Liver (tissue), 9 donors: ENCODE data around the gene CCT5. TPM values are rescaled to one million over a fixed set of nuclear protein-coding genes. Genes with fewer than 3 reads are reported as not detected.

Source experiments
- DNase-seq: peaks from one replicate; pipeline ENCODE4 v3.0.0-alpha.2; 2017; ENCODE audit warnings: low spot score
- H3K27ac ChIP-seq, 2 donors: one replicate each; pipeline ENCODE4 v1.7.0; 2013; ENCODE audit warnings: inconsistent platforms in 2 of 2, low read length in 2 of 2, control low read depth in 1 of 2, low read depth in 1 of 2, mild to moderate bottlenecking in 1 of 2
- H3K27me3 ChIP-seq, 4 donors: one replicate each; pipeline versions ENCODE4 v1.6.1 to v1.7.0; 2013; ENCODE audit warnings: low read length in 3 of 4, inconsistent platforms in 1 of 4, mild to moderate bottlenecking in 1 of 4, moderate library complexity in 1 of 4; ENCODE audit not compliant: control insufficient read depth in 4 of 4, insufficient read depth in 4 of 4
- H3K36me3 ChIP-seq, 4 donors: one replicate each; pipeline versions ENCODE4 v1.6.1 to v1.7.0; 2013; ENCODE audit warnings: low read length in 3 of 4, mild to moderate bottlenecking in 3 of 4, low read depth in 1 of 4, moderate library complexity in 1 of 4; ENCODE audit not compliant: control insufficient read depth in 4 of 4, insufficient read depth in 3 of 4
- H3K4me1 ChIP-seq, 4 donors: one replicate each; pipeline versions ENCODE4 v1.6.1 to v1.7.0; 2013; ENCODE audit warnings: low read length in 3 of 4, mild to moderate bottlenecking in 3 of 4, moderate library complexity in 1 of 4; ENCODE audit not compliant: control insufficient read depth in 4 of 4, insufficient read depth in 4 of 4
- H3K4me3 ChIP-seq, 3 donors: one replicate each; pipeline versions ENCODE4 v1.6.1 to v1.7.0; 2013; ENCODE audit warnings: low read length in 3 of 3, control low read depth in 1 of 3, low read depth in 1 of 3, mild to moderate bottlenecking in 1 of 3
- H3K9ac ChIP-seq, 2 donors: one replicate each; pipeline ENCODE4 v1.7.0; 2013; ENCODE audit warnings: low read length in 2 of 2, mild to moderate bottlenecking in 2 of 2, moderate library complexity in 2 of 2, control low read depth in 1 of 2, low read depth in 1 of 2
- H3K9me3 ChIP-seq, 4 donors: one replicate each; pipeline versions ENCODE4 v1.6.1 to v1.7.0; 2013; ENCODE audit warnings: low read length in 3 of 4; ENCODE audit not compliant: control insufficient read depth in 4 of 4
- ATF3 ChIP-seq: IDR thresholded peaks from 2 replicates; pipeline ENCODE4 v1.6.1; 2016; ENCODE audit warnings: antibody characterized with exemption
- EGR1 ChIP-seq, 2 donors: IDR thresholded peaks; 2 replicates each; pipeline ENCODE4 v1.6.1; 2016 to 2018; ENCODE audit warnings: antibody characterized with exemption in 2 of 2, low read depth in 2 of 2
- FOXA1 ChIP-seq: IDR thresholded peaks from 2 replicates; pipeline ENCODE4 v1.6.1; 2016; ENCODE audit warnings: antibody characterized with exemption
- FOXA2 ChIP-seq: IDR thresholded peaks from 2 replicates; pipeline ENCODE4 v1.6.1; 2016; ENCODE audit warnings: antibody characterized with exemption
- GABPA ChIP-seq, 2 donors: IDR thresholded peaks in 1 of 2; conservative IDR thresholded peaks in 1 of 2; 2 replicates each; pipeline ENCODE4 v1.6.1; 2016; ENCODE audit warnings: antibody characterized with exemption in 2 of 2, mild to moderate bottlenecking in 1 of 2, moderate library complexity in 1 of 2
- HNF4A ChIP-seq, 2 donors: conservative IDR thresholded peaks; 2 replicates each; pipeline ENCODE4 v1.6.1; 2016; ENCODE audit warnings: antibody characterized with exemption in 2 of 2, mild to moderate bottlenecking in 2 of 2
- HNF4G ChIP-seq: IDR thresholded peaks from 2 replicates; pipeline ENCODE4 v1.6.1; 2016; ENCODE audit warnings: antibody characterized with exemption
- JUND ChIP-seq, 2 donors: IDR thresholded peaks; 2 replicates each; pipeline ENCODE4 v1.6.1; 2016; ENCODE audit warnings: antibody characterized with exemption in 2 of 2
- NR2F2 ChIP-seq: IDR thresholded peaks from 2 replicates; pipeline ENCODE4 v1.6.1; 2016; ENCODE audit warnings: antibody characterized with exemption
- RAD21 ChIP-seq, 2 donors: IDR thresholded peaks; 2 replicates each; pipeline ENCODE4 v1.6.1; 2016; ENCODE audit warnings: antibody characterized with exemption in 2 of 2, mild to moderate bottlenecking in 2 of 2
- RXRA ChIP-seq, 2 donors: IDR thresholded peaks; 2 replicates each; pipeline ENCODE4 v1.6.1; 2017 to 2018; ENCODE audit warnings: antibody characterized with exemption in 2 of 2, mild to moderate bottlenecking in 1 of 2
- SP1 ChIP-seq: IDR thresholded peaks from 2 replicates; pipeline ENCODE4 v1.6.1; 2018; ENCODE audit warnings: antibody characterized with exemption, mild to moderate bottlenecking
- TAF1 ChIP-seq: conservative IDR thresholded peaks from 2 replicates; pipeline ENCODE4 v1.6.1; 2016; ENCODE audit warnings: antibody characterized with exemption, mild to moderate bottlenecking
- YY1 ChIP-seq: IDR thresholded peaks from 2 replicates; pipeline ENCODE4 v1.6.1; 2016; ENCODE audit warnings: antibody characterized with exemption, mild to moderate bottlenecking
- WGBS: extraction: QIAGEN DNeasy Blood & Tissue Kit; methylation state at CpG from one replicate; pipeline ENCODE4 v1.1.7; 2013; 5-methylcytosine and 5-hydroxymethylcytosine counted together
- polyA plus RNA-seq, 2 donors: library from polyadenylated mRNA; stranded (reverse) in 1 of 2; unstranded in 1 of 2; fragments of 200-250 nt in 1 of 2; fragments of >200 nt in 1 of 2; fragmentation: Nextera tagmentation in 1 of 2; extraction: Ambion mirVana in 1 of 2; gene quantifications; one replicate each; pipeline versions ENCODE4 v1.2.1 to v1.2.3, GENCODE V29; 2013 to 2015
- total RNA-seq, 2 donors: library from RNA; depleted of rRNA; stranded (reverse); fragments of >200 nt; gene quantifications; one replicate each; pipeline ENCODE4 v1.2.3, GENCODE V29; 2014
- TF ChIP-seq, protein P1 (sequence below): IDR thresholded peaks from 2 replicates; pipeline ENCODE4 v1.6.1; 2016; ENCODE audit warnings: antibody characterized with exemption, mild to moderate bottlenecking
- TF ChIP-seq, protein P2 (sequence below): IDR thresholded peaks from 2 replicates; pipeline ENCODE4 v1.6.1; 2016; ENCODE audit warnings: antibody characterized with exemption
- TF ChIP-seq, protein P3 (sequence below): fragments of 150-350 bp; IDR thresholded peaks from 2 replicates; pipeline ENCODE4 v1.5.1; 2017; ENCODE audit warnings: improper control_type of control experiment, low read depth, low read length; ENCODE audit not compliant: missing input control
- donor health status: healthy.
- donor health status: healthy.
- donor health status: healthy.
- donor health status: healthy.
- donor health status: healthy.

The CCT5 gene
- total and polyA plus RNA-seq, 4 donors, result 68.4 to 157 (median 105) TPM

GRCh38 chr5:10277773-10278630 lies 27.9 kb downstream of the CCT5 start:
- Histone ChIP-seq H3K4me1 (peaks cover 4 to 23% (median 15%) of the 10 kb centered on the region in 4 donors), H3K27me3 (no peaks in the 10 kb centered on the region), H3K27ac (no peak overlapping the region), H3K9me3 (no peaks in the 10 kb centered on the region), H3K36me3 (peaks cover 2 to 5% (median 4%) of the 10 kb centered on the region in 4 donors), H3K4me3 (no peak overlapping the region), H3K9ac (no peak overlapping the region)
- WGBS, result 96% methylated on average over 13 of the region's 13 CpGs
- TF ChIP-seq, protein P1, sequence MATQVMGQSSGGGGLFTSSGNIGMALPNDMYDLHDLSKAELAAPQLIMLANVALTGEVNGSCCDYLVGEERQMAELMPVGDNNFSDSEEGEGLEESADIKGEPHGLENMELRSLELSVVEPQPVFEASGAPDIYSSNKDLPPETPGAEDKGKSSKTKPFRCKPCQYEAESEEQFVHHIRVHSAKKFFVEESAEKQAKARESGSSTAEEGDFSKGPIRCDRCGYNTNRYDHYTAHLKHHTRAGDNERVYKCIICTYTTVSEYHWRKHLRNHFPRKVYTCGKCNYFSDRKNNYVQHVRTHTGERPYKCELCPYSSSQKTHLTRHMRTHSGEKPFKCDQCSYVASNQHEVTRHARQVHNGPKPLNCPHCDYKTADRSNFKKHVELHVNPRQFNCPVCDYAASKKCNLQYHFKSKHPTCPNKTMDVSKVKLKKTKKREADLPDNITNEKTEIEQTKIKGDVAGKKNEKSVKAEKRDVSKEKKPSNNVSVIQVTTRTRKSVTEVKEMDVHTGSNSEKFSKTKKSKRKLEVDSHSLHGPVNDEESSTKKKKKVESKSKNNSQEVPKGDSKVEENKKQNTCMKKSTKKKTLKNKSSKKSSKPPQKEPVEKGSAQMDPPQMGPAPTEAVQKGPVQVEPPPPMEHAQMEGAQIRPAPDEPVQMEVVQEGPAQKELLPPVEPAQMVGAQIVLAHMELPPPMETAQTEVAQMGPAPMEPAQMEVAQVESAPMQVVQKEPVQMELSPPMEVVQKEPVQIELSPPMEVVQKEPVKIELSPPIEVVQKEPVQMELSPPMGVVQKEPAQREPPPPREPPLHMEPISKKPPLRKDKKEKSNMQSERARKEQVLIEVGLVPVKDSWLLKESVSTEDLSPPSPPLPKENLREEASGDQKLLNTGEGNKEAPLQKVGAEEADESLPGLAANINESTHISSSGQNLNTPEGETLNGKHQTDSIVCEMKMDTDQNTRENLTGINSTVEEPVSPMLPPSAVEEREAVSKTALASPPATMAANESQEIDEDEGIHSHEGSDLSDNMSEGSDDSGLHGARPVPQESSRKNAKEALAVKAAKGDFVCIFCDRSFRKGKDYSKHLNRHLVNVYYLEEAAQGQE, result no peak
- TF ChIP-seq ATF3 (no peak), JUND (IDR thresholded peaks at IDR 0.05) (no peak), EGR1 (IDR thresholded peaks at IDR 0.05; ENCODE audit: low read depth in 2 of 2) (no peak), RAD21 (IDR thresholded peaks at IDR 0.05) (no peak), HNF4G (no peak), NR2F2 (no peak), GABPA (IDR thresholded peaks at IDR 0.05 in 1 of 2, conservative IDR thresholded peaks at IDR 0.05 in 1 of 2) (no peak), FOXA2 (no peak), FOXA1 (no peak), RXRA (IDR thresholded peaks at IDR 0.05) (no peak), HNF4A (conservative IDR thresholded peaks at IDR 0.05) (no peak), YY1 (no peak), TAF1 (no peak), SP1 (no peak)
- TF ChIP-seq, protein P2, sequence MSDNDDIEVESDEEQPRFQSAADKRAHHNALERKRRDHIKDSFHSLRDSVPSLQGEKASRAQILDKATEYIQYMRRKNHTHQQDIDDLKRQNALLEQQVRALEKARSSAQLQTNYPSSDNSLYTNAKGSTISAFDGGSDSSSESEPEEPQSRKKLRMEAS, result no peak
- TF ChIP-seq, protein P3, sequence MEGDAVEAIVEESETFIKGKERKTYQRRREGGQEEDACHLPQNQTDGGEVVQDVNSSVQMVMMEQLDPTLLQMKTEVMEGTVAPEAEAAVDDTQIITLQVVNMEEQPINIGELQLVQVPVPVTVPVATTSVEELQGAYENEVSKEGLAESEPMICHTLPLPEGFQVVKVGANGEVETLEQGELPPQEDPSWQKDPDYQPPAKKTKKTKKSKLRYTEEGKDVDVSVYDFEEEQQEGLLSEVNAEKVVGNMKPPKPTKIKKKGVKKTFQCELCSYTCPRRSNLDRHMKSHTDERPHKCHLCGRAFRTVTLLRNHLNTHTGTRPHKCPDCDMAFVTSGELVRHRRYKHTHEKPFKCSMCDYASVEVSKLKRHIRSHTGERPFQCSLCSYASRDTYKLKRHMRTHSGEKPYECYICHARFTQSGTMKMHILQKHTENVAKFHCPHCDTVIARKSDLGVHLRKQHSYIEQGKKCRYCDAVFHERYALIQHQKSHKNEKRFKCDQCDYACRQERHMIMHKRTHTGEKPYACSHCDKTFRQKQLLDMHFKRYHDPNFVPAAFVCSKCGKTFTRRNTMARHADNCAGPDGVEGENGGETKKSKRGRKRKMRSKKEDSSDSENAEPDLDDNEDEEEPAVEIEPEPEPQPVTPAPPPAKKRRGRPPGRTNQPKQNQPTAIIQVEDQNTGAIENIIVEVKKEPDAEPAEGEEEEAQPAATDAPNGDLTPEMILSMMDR, result no peak
- DNase-seq, result no peak
